NCI-H446 treated with DMSO at 0.1 percent for 48 hours (cell line): ENCODE results near the gene CDC42EP2.
"Not testable (repeated sequence)": the region's sequence is repeated elsewhere in the genome, so short reads cannot be mapped to it uniquely, and the experiment has no call there.

Source experiments
- DNase-seq: peaks from one replicate; lab custom pipeline; 2025; lab: John Stamatoyannopoulos, UW

Gene CDC42EP2

DNA sequence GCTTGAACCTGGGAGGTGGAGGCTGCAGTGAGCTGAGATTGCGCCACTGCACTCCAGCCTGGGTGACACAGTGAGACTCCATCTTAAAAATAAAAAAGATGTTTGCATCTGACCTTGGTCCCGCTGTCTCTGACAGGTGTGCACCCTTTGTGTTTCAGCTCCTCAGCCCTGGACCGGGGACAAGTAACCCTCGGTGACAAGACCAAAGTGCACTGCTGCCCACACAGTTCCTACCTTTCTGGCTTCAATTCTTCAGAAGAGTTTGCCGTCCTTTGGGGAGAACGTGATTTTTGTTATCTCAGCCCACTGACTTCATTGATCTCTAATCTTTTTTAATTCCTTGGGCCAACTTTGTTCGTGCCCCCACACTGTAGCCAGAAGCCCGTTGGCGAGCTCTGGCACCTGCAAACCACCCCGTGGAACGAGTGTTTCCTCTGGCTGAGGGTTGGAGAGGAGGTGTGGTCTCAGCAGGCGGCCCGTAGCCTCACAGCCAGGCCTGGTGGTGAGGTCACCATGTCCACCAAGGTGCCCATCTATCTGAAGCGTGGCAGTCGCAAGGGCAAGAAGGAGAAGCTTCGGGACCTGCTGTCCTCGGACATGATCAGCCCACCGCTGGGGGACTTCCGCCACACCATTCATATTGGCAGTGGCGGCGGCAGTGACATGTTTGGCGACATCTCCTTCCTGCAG is 5.9 kb downstream of the CDC42EP2 start:
- DNase-seq, result no peak

DNA sequence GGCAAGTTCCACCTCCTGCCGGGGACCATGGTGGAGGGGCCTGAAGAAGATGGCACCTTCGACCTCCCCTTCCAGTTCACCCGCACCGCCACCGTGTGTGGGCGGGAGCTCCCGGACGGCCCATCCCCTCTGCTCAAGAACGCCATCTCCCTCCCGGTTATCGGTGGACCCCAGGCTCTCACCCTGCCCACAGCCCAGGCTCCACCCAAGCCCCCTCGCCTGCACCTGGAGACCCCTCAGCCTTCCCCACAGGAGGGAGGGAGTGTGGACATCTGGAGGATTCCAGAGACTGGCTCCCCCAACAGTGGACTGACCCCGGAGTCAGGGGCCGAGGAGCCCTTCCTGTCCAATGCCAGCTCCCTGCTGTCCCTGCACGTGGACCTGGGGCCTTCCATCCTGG is 6.4 kb downstream of the CDC42EP2 start:
- DNase-seq, result no peak

DNA sequence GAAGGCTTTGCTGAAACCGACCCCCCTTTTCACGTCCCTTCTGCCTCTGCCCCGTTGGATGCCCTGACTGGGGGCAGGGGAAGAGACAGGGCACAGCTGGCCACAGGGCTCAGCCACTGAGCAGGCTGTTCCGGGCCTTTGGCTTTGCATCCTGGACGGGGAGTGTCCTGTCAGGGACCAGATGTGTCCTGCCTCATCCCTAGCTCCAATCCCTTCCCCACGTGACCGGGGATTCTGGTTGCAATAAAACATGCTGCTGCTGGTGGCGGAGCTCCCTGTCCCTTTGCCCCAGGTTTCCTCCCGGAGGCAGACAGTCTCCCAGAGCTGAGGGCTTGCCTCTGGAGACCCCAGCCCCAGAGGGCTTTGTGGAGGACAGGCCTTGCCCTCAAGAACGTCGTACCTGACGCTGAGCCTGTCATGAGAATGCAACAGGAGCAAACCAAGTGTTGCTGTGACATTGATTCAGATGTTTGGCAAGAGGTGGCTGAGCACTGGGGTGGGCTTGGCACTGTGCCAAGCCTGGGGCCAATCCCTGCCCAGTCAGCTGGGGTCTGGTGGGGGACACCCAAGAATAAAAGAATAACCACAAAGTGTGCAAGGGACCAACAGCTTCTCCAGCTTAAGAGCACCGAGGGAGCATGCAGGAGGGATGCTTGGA is 7.3 kb downstream of the CDC42EP2 start:
- no peak for DNase-seq

DNA sequence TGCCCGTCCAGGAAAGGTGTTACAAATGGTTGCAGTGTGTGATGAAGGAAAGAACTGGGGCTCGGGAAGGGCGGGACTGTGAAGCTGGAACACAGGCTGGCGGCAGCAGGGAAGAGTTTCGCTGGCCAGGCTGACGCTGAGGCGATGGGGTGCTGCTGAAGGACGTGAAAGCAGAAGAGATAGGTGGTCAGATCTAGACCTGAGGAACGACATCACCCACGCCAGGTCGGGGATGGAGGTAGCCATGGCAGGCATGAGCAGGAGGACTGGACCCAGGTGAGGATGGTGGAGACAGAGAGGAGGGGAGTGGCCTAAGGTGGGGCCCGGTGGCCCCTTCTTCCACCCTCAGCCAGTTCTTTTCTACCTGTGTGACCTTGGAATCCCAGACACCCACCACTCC is 9.1 kb downstream of the CDC42EP2 start:
- no peak for DNase-seq

DNA sequence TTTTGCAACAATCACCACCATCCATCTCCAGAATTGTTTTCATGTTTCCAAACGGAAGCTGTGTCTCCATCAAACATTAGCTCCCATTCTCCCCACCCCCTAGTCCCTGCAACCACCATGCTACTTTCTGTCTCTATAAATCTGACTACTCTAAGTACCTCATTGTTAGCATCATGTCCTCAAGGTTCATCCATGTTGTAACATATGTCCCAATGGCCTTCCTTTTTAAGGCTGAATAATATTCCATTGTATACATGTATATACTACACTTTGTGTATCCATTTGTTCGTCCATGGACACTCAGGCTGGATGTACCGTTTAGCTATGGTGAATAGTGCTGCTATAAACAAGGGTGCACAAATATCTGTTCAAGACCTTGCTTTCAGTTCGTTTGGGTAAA is 10.8 kb downstream of the CDC42EP2 start:
- no peak for DNase-seq

DNA sequence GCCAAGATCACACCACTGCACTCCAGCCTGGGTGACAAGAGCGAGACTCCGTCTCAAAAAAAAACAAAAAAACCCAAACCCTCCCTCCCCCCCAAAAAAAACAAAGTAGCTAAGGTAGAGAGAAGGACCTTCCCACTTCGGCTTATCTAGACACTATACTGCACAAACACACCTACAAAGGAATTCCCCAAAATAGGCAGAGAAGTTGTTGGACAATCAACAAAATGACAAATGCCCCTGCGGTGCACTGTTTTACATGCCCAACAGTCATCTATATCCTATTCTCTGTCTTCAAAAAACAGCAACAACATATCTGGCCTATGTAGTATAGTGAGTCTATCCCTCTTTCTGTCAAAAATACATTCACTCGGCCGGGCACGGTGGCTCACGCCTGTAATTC is 12.4 kb downstream of the CDC42EP2 start:
- DNase-seq, result no peak

DNA sequence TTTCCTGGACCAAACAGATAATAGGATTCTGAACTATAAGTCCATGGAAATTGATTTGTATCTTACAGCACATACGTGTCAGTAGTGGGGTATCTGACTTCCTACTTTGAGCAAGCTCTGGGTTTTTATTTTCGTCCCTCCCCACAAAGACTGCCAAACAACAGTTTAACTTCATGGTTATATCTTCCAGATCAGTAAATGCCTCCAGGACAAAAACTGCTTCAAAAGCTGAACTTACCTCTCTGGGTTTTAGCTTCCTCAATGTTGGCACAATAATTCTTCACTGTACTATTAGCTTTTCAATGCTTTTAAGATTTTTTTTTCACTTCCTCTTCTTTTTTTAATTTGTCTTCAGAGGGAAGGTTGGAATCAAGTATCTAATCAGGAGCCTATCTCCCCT is 14.8 kb downstream of the CDC42EP2 start:
- DNase-seq, result no peak

DNA sequence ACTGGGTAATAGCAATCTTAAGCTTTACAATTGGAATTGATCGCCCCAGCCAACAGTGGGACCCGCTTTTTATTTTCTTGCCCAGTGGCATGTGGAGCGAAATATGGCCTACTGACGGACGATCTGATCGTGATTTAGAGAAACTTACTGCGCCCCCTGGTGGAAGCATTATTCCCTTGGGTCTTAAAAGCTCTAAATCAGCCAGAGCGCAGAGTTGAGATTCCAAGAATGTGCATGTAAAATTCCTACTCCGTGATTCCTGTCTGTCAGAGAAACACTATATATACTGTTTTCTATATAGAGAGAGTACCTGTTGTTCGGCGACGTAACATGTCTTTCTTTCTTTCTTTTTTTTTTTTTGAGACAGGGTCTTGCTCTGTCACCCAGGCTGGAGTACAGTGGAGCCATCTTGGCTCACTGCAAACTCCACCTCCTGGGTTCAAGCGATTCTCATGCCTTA is 15.3 kb downstream of the CDC42EP2 start:
- DNase-seq, result peak; percentile 73

DNA sequence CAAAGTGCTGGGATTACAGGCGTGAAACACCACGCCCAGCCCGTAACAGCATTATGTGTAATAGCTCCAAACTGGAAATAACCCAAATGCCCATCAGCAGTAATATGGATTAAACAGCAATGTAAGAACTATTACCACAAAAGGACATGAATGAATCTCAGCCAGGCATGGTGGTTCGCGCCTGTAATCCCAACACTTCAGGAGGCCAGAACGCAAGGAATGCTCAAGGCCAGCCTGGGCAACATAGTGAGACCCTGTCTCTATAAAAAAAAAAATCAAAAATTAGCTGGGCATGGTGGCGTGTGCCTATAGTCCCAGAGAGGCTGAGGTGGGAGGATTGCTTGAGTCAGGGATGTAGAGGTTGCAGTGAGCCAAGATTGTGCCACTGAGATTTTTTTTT is 15.9 kb downstream of the CDC42EP2 start:
- DNase-seq, result no peak

DNA sequence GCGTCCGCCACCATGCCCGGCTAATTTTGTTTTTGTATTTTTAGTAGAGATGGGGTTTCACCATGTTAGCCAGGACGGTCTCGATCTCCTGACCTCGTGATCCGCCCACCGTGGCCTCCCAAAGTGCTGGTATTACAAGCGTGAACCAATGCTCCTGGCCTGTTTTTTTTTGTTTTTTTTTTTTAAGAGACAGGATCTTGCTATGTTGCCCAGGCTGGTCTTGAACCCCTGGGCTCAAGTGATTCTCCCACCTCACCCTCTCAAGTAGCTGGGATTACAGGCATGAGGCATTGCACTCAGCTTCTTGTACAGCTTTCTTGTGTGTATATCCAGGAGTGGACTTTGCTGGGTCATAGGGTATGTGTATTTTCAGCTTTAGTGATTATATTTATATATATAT is 17.9 kb downstream of the CDC42EP2 start:
- DNase-seq, result not testable (repeated sequence)

DNA sequence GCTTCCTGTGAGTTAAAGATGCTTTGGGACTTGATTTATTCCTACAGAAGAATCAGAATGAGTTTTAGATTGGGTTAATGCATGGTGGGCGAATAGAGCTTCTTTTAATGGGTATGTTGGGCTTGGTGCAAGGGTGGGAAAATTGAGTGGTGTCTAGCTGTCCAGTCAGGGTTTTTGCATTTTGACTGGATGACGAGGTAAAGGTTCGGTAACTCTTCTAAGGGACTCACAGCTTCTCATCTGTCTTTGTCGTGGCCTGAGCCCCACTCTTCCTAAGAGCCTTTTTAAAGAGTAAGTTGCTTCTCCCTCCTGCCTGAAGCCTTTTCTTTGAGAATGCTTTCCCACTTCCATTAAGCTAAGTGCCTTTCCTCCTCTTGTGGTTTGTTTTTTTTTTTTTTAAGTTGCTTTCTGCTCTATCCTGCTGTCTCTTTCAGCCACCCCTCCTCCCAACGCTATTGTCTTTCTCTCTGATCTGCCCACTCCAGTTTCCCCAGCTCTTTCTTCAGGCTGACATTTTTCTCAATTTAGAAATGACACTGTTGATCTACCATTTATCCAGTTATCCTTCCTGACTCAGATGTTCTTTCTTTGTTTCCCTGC is 20.1 kb downstream of the CDC42EP2 start:
- DNase-seq, result no peak

DNA sequence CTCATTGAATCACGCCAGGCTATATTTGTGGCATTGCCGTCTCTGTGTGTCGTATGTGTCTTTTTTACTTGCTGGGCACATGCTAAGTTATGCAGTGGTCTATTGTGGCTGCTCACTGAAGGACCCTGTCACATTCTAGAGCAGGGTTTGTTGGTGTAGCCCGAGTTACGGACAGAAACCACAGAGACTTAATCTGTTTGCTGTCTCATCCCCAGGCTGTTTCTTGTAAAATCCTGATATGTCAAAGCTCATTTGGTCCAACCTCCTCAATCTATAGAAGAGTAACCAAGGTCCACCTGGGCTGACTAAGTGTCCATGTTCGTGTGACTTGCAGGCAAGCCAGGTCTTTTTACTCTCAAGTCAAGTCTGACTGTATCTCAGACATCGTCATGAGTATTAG is 24.0 kb downstream of the CDC42EP2 start:
- no peak for DNase-seq

DNA sequence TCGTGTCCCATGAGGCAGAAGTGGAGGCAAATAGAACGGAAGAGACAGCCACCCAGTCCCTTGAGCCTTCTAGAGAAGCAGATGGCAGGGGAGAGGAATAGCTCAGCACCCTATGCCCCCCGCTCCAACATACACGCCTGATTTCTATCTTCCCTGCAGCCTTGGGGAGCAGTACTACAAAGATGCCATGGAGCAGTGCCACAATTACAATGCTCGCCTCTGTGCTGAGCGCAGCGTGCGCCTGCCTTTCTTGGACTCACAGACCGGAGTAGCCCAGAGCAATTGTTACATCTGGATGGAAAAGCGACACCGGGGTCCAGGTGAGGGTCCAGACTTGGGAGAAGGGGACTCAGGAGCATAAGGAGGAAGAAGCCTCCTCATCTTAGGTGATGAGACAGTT is 25.6 kb downstream of the CDC42EP2 start:
- no peak for DNase-seq

DNA sequence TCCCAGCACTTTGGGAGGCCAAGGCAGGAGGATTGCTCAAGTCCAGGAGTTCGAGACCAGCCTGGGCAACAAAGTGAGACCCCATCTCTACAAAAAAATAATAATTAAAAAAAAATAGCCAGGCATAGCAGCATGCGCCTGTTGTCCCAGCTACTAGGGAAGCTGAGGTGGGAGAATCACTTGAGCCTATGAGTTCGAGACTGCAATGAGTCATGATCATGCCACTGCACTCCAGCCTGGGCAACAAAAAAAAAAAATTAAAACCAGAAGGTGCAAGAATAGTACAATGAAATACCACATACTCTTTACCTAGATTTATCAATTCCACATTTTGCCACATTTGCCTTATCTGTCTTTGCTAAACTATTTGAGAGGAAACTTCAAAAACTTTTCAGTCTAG is 27.2 kb downstream of the CDC42EP2 start:
- no peak for DNase-seq

DNA sequence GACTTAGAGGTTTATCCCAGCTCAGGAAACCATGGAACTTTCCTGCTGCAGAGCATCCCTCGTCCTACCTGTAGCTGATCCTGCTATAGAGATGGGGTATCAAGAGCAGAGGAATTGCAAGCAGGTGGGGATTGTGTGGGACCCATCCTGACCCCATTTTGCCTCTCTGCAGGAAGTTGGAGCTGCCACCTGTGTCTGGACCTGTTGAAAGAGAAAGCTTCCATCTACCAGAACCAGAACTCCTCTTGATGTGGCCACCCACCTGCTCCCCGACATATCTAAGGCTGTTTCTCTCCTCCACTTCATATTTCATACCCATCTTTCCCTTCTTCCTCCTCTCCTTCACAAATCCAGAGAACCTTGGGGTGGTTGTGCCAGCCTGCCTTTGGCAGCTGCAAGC is 36.8 kb downstream of the CDC42EP2 start:
- no peak for DNase-seq

DNA sequence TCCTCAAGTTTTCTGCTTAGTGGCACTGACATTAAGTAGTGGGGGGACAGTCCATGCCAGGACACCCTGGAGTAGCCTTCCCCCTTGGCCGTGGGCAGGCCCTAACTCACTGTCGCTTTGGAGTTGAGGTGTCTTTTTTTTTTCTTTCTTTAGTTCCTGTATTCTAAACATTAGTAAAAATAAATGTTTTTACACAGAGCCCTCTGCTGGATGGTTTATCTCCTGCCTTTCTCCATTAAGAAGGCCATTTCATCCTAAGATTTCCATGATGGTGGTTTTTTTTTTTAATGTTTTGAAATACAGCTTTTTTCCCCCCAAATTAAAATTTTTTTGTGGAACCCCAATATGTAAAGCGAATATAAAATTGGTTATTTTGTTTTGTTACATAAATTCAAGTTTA is 38.1 kb downstream of the CDC42EP2 start:
- DNase-seq, result no peak

DNA sequence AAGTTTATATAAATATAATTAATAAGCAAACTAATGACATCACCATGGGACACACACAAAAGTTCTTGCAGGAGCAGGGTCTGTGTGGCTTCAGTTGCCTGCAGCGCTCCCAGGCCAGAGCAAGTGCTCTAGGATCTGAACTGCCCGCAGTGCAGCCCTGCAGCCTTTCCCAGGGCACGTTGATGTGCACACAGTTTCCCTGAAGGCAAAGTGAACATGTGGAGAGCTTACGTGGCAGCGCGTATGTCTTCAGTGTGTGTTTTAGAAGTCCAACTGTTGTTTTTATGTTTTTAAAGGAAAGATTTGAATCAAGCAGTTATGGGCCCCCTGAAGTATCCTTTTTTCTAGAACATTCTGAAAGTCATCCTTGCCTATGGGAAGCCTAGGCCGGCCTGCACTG is 38.7 kb downstream of the CDC42EP2 start:
- no peak for DNase-seq

DNA sequence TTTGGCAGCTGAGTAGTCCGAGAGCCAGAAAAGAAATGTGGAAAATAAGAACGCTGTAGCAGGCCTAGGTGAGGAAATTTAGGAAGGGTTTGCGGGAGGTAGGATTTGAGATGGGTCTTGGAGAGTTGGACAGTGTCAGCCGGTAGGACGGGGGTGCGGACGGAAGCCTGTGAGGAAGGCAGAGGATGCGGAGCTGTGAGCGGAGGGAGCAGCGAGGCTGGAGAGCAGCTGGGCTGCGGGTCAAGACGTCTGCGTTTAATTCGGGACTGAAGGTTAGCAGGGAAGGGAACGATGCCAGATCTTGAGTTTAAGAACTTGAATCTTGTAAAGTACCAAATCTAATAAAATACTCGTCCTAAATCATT is 39.2 kb downstream of the CDC42EP2 start:
- no peak for DNase-seq

DNA sequence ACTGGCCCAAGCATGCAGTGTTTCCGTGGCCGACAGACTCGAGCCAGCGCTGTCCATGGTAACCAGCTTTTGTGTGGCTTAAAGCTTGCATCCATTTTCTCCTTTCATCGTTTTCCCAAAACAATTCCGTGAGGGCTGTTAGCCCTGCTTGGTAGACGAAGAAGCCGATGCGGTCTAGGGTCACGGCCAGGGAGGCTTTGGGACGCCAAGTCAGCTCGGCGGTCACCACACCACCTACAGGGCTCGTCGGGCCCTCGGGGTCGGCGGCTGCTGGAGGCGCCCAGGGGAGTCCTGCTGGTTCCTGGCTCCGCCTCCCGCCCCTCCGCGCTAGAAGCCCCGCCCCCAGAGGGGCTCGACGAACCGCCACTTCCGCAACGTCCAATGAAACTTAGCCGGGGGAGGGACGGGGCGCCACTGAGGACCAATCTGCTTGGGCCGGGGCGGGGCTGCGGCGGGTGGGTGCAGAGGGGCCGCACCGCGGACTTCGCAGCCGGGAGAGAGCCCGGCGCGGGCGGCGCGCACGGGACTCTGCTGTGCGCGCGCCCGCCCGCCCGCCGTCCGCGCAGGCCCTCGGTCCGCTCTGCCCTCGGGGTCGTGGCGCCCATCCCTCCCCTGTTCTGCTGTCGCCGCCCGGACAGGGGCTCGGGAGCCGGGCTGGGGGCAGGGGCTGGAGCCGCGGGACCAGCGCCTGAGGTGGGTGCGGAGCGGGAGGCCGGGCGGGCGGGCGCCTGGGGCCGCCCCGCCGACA is 39.8 kb downstream of the CDC42EP2 start, which contains the start of gene TIGD3:
TIGD3 (plus strand) TSS at position 487 of the 748 bp plus-strand sequence. CDS start 1,058 bp downstream, outside the sequence.
- DNase-seq, result peak; percentile 91

DNA sequence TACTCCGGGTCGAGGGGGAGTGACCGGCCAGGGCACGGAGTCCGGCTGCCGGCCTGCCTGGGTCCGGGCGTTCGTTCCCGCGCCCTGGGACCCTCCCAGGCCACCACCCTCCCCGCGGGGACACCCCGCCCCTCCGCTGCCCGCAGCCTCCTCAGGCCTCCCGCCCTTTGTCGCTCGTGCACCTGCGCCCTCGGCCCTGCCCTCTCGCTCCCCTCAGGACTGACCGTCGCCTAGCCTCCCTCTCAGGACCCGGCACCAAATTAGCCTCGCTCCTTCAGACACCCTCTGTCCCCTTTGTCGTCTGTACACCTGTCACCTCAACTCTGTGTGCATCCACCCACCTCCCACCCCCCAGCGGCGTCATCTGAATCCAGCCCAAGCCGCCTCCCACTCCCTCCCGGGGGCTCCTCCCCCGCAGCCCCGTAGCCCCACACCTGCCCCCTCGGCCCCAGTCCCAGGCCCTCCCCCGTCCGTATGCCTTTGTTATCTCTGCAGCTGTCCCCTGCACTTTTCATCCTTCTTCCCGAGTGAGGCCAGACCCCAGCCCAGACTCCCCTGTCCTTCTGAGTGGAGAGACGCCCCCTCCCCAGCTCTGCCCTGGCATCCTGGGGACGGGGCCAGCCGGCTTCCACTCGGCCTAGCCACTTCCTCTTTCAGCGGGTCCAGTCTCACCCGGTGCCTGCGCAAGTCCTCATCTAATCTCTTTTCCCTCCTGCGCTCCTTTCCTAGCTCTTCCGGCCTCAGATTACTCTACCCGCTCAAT is 40.5 kb downstream of the CDC42EP2 start:
- no peak for DNase-seq

DNA sequence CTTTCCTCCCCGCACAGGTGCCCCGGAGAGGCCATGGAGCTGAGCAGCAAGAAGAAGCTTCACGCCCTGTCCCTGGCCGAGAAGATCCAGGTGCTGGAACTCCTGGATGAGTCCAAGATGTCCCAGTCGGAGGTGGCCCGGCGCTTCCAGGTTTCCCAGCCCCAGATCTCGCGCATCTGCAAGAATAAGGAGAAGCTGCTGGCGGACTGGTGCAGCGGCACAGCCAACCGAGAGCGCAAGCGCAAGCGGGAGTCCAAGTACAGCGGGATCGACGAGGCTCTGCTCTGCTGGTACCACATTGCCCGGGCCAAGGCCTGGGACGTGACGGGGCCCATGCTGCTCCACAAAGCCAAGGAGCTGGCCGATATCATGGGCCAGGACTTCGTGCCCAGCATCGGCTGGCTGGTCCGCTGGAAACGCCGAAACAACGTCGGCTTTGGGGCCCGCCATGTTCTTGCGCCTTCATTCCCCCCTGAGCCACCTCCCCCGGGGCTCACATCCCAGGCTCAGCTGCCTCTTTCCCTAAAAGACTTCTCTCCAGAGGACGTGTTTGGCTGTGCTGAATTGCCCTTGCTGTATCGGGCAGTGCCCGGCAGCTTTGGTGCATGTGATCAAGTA is 41.2 kb downstream of the CDC42EP2 start:
- DNase-seq, result no peak
